Stimulated activated CD4-positive, alpha-beta T cell treated with anti-CD3 and anti-CD28 coated beads, Interleukin-2, amount 100 ng/mL, for 48 hours (primary cell): Measurements from ENCODE around the gene EXOC4.
"Not testable (repeated sequence)": the region's sequence is repeated elsewhere in the genome, so short reads cannot be mapped to it uniquely, and the experiment has no call there.

ENCODE experiments used
- DNase-seq, 2 donors: peaks; one replicate each; pipeline ENCODE4 v3.0.0-alpha.2; 2020

EXOC4 gene

DNA sequence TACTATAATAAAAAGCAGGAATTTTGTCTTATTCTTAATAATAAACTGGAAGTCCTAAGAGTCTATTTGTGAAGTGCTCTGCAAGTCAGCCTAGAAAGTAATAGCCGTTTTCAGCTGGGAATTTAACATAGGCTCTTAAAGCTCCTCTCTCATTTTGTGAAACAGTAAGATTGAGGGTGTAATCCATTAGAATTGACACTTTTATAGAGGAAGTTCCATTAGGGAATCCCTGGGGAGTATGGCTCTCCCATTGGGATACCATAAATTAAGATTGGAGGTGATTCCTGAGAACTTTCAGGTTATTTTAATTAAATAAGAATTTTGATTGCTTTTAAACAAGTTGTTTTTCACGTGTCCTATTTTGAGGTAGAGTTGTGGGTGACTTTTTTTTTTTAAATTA, 68.0 kb downstream of the EXOC4 start:
- DNase-seq: no peak

DNA sequence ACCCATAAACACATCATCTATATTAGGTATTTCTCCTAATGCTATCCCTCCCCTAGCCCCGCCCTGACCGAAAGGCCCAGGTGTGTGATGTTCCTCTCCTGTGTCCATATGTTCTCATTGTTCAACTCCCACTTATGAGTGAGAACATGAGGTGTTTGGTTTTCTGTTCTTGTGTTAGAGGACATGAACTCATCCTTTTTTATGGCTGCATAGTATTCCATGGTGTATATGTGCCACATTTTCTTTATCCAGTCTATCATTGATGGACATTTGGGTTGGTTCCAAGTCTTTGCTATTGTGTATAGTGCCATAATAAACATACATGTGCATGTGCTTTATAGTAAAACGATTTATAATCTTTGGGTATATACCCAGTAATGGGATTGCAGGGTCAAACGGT, 68.5 kb downstream of the EXOC4 start:
- not testable (repeated sequence) for DNase-seq

DNA sequence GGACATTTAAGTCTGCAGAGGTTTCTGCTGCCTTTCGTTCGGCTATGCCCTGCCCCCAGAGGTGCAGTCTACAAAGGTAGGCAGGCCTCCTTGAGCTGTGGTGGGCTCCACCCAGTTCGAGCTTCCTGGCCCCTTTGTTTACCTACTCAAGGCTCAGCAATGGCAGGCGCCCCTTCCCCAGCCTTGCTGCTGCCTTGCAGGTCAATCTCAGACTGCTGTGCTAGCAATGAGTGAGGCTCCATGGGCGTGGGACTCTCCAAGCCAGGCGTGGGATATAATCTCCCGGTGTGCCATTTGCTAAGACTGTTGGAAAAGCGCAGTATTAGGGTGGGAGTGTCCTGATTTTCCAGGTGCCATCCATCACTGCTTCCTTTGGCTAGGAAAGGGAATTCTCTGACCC, 73.9 kb downstream of the EXOC4 start:
- not testable (repeated sequence) for DNase-seq

DNA sequence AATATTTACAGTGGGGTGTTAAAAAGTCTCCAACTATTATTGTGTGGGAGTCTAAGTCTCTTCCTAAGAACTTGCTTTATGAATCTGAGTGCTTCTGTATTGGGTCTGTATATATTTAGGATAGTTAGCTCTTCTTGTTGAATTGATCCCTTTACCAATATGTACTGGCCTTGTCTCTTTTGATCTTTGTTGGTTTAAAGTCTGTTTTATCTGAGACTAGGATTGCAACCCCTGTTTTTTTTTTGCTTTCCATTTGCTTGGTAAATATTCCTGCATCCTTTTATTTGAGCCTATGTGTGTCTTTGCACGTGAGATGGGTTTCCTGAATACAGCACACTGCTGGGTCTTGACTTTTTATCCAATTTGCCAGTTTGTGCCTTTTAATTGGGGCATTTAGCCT, 75.1 kb downstream of the EXOC4 start:
- DNase-seq: not testable (repeated sequence)

DNA sequence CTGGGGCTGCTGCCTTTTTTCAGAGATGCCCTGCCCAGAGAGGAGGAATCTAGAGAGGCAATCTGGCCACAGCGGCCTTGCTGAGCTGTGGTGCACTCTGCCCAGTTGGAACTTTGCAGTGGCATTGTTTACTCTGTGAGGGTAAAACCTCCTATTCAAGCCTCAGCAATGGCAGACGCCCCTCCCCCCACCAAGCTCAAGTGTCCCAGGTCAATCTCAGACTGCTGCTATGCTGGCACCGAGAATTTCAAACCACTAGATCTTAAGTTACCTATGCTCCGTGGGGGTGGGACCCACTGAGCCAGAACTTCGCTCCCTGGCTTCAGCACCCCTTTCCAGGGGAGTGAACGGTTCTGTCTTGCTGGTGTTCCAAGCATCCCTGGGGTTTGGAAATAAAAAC, 77.2 kb downstream of the EXOC4 start:
- no peak for DNase-seq

DNA sequence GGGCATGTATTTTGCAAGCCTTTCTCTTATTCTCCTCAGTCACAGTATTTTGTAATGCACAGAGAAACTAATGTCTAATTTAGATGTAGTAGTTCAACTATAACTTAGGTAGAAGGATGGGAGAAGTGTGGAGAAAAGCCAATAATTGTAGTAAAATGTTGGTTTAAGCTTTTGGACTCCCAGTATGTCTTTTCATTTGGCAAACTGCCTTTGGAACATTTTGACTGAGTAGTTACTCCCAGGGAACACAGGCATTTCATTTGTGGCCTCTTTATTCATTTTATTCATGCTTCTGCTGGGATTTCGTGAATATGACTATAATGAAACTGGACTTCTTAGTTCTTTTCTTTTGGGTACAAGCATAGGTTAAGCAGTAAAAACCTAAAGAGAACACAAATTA, 79.0 kb downstream of the EXOC4 start:
- no peak for DNase-seq

DNA sequence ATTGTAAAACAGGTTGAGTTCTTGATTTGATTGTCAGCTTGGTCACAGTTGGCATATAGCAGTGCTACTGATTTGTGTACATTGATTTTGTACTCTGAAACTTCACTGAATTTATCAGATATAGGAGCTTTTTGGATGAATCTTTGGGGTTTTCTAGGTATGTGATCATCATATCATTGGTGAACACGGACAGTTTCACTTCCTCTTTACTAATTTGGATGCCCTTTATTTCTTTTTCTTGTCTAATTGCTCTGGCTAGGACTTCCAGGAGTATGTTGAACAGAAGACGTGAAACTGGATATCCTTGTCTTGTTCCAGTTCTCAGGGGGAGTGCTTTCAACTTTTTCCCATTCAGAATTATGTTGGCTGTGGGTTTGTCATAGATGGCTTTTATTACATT, 86.9 kb downstream of the EXOC4 start:
- no peak for DNase-seq

DNA sequence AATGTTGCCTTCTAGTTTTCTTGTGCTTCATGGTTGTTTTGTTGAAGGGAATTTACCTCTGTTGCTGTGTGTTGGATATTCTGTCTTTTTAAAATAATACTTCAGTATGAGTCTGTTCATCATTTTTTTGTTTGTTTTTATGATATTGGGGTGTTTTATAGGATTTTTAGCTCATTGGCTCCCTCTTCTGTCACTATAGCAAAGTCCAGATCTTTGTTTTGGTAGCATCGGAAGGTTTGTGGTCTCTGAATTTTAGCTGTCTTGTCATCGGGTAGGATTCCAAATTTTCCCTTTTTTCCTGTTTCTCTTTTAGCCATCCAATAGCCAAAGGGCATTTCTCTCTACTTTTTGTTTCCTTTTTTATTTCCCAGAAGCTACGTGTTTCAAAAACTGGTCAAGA, 91.4 kb downstream of the EXOC4 start:
- DNase-seq: no peak

DNA sequence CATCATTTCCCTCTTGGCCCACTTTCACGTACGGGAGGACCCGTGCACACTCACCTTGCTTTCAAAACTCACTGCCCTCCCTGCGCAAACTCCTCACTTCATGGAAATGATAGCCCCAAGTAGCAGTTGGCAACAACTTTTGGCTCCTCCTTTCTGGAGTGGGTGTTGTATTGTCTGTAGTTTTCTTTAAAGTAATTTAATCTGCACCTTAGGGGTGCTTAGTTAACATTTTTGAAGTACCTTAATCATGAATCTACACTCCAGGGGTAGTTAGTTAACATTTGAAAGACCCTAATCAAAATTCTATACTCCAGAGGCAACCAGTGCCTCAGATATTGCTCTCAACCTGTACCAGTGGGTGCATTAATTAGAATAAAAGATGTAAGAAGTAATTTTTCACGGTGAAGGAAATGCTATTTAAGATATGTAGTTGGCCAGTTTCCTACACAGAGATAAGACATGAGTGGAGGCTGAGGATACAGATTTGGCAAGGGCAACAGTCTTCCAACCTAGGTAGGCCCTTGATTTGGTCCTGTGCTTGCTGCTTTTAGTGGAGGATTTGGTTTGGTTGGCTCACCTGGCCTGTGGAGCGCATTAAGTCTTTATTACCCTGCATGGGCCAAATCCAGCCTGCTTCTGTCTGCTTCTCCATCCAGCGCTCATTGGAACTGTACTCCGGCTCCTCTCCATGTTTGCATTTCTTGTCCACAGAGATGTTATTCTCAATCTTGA, 93.0 kb downstream of the EXOC4 start:
- no peak for DNase-seq

DNA sequence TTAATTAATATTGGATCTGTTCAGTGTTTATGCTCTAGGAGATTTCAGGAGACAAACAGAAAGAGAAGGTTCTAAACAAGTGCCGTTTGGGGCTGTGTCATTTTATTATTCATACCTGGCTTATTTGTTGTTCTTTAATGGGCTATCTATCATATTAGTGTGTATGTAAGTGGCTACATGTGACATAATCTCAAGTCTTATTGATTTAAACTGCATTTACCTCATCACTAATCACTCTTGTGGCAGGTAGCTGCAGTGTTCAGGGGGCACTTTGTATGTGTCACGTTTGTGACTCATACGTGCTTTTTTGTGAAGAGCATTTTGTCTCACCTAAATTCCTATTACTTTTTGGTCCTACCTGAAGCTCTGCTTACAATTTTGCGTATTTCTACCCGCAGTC, 95.4 kb downstream of the EXOC4 start:
- DNase-seq: no peak

DNA sequence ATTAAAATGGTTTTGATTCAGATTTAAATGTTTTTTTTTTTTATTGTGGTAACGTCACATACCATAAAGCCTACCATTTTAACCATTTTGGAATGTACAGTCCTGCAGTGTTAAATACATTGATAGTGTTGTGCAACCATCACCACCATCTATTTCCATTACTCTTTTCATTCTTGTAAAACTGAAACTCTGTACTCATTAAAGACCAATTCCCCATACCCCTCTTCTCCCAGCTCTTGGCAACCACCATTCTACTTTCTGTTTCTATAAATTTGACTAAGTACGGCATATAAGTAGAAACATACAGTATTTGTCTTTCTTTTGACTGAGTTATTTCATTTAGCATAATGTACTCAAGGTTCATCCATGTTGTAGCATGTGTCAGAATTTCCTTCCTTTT, 96.2 kb downstream of the EXOC4 start:
- DNase-seq: no peak

DNA sequence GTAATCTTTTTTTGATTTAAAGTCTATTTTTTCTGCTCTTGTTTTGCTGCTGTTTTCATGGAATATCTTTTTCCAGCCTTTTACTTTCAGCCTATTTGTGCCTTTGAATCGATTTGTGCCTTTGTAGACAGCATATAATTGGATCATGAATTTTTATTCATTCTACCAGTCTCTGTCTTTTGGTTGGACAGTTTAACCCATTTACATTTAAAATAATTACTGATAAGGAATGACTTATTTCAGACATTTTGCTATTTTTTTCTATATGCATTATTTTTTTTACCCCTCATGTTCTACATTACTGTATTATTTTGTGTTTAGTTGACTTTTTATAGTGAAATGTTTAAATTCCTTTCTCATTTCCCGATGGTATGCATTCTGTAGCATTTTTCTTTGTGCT, 99.6 kb downstream of the EXOC4 start:
- no peak for DNase-seq

DNA sequence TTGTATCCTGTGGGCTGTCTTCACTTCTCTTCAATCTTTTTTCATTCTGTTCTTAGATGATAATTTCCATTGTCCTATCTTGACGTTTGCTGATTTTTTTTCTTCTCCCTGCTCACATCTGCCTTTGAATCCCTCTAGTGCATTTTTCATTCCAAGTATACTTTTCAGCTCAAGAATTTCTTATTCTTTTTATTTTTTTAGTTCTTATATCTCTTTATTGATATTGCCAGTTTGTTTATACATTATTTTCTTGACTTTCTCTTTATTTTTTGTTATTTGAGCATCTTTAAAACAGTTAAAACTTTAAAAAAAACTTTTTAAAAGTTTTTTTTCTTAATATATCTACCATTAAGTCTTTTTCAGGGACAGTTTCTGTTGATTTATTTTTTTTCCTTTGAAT, 100.9 kb downstream of the EXOC4 start:
- DNase-seq: no peak

DNA sequence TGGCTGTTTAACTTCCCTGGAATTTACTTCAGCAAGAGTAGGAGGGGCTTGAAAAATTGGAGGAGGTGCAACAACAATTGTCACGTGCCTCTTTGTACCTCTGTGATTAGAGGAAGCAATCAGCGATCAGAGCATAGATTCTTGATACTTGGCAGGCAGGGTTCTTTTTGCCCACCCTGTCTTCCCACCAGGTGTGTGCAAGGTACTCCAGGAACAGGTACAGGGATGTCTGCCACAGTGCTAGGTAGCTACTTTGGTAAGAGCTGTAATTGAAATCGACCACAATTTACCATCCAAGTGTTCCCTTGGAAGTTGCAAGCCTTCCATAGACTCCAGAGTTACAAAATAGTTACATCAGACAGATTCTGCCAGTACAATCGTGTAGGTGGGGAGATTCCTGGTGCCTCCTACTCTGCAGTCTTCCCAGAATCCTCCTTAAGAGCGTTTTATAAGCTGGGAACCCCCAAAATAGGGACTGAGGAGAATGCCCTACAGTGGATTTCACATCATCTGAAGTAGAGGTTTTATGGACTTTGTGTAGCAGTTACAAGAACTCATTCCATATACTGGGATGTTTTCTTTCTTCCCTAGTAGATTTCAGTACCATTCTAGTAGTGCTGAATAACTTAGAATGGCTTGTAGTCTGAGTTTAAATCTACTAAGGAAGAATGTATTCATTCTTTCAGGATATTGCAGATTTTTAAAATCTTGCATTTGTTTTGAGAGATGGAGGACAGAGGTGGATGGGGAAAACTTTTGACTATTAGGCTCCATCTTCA, 101.9 kb downstream of the EXOC4 start:
- DNase-seq: no peak

DNA sequence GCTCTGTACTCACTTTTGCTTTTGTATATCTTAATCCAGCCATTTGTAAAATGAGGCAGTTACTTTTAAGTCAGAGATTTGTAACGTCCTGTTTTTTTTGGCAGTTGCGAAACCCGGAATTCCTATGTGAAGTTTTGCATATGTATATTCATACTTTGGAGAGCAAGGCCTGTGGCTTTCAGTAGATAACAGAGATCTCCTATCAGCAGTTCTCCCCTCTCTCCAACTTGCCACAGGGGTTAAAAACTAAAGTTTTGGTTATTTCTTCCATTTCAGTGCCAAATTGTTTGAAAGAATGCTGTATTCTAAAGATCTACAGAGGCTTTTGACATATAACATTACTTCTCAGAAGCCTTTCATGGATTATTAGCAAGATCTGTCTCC, 102.4 kb downstream of the EXOC4 start:
- DNase-seq: no peak

DNA sequence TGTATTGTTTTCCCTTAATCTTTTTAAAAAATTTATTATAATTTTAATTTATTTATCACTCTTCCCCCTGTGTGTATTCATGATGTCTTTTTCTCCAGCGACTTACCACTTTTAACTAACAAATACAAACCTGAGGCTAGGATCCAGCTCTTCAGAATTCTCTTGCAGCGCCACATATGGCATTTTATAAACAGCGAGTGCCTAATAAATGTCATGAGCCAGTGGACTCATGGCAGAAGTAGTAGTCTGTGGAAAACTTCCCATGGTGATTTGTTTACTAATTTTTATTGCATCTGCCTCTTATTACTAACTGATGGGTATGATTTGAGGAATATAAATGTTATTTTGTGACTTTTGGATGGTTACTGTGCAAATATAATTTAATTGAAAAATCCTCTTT, 102.9 kb downstream of the EXOC4 start:
- no peak for DNase-seq

DNA sequence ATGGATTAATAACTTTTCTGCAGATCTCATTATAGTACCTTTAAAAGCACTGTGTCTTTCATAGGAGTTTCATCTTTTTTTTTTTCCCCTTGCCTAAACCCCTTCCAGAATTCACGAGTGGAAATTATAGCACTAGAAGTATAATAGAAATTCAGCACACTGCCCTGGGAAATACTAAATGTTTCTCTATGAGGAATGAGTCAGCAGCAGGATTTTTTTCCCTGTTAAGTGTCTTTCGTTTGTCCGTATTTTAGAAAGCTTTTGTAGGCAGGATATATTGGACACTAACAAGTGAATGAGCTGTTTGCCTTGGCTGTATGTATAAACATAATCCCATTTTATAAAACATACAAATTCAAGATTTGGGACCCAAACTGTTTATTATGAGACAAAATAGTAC, 105.8 kb downstream of the EXOC4 start:
- no peak for DNase-seq

DNA sequence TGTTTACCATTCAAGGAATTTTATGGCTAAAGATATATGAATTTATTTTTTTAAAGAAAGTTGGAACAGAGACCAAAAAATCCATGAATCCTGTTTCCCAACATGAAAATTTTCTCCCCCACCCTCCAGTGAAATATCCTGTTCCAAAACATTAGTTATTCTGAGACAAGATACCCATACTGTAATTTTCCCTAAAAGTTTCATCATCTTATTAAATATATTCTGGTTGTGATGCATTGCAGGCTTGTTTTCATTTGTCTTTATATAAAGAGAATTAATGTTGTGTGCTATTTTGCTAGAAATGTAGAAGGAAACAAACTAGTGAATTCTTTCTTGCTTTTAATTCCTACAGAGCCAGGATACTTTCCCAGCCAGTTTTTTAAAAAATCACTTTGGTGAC, 106.6 kb downstream of the EXOC4 start:
- DNase-seq: no peak

DNA sequence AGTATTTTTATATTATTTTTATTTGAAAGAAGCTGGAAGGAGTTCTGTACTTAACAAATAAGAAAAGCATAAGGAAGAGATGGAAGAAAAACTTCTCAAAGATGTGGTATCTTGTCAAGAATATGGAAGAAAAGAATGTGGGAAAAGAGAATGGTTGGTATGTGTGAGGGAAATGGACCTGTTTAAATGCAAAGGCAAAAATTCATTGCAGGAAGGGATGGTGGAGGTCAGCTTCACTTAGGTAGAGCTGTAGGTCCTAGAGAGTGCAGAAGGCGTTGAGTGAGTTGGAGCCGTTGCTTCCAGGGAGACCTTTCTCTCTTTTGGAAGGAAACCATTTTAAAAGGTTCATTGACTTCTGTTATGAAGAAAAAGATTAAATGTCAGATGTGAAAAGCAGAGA, 107.3 kb downstream of the EXOC4 start:
- no peak for DNase-seq

DNA sequence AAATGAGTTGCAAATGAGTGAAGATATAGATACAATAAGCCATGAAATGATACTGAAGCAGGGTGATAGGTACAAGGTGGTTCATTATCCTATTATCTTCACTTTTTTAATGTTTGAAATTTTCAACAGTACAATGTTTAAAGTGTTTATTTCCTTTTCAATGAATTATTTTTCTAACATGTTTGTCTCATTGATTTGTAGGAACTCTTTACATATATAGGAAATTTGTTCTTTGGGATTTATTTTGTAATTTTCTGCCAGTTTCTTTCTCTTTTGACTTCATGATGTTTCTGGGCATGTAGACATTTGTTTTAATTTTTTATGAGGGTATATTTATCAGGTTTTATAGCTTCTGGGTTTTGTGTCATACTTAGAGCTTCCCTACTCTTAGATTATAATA, 108.9 kb downstream of the EXOC4 start:
- no peak for DNase-seq

DNA sequence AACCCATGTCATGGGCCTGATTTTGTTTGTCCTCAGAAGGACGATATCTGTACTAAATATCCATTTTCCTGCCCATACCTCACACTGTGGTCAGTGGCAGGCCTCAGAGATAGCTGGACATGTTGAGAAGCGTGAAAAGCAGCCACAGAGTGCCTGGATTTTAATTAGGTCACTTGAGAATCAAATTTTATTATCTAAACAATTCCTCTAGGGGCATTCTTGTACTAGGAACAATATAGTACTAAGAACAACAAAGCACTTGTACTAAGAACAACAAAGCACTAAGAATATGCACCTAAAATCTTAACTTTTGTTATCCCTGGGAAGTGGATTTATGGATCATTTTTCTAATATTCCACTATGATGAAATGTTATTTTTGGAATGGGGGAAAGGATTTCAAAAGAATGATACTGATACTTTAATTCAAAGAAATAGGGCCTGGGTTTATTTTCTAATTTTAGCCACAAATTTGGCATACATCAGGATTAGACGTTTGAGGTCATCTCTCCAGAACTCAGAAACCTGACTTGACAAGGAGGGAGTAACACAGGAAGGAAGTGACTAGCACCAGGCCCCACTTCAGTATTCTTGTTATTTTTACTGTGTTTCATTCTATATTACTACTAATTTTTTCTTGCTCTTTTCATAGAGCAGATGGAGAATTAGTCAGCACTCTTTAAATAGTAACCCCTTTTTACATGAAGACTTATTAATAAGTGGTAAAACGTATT, 112.2 kb downstream of the EXOC4 start:
- DNase-seq: no peak

DNA sequence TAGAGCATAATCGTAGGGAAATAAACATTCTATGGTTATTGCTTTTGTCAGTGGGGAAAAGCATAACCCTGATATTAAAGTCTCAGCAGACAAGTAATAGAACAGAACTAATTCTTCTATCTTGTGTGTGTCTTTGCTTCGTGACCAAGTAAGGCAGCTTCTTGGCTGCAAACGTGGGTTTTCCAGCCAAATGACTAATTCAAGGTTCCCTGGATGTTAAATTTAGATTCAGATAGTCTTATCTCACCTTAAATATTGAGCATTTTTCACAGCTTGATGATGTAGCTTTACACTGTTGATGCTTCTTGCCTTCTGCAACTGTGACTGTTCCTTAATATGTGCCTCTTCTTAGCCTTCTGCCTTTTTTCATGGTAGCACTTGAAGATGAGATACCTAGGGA, 113.0 kb downstream of the EXOC4 start:
- DNase-seq: no peak

DNA sequence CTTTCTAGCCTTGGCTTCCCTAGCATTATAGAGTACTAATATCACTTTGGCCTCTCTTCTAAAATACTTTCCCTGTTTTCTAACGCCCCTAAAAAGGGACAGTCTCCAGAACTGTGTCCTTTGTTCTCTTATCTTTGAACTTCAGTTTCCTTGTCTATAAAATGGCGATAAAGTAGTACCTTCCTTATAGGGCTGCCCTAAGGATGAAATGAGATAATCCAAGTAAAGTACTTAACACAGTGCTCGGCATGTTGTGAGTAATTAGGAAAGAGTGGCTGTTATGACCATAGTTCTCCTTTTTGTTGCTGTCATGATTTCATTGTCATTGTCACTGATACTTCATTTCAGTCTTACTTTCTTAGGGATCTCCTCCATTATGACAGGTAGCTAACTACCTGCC, 114.7 kb downstream of the EXOC4 start:
- no peak for DNase-seq

DNA sequence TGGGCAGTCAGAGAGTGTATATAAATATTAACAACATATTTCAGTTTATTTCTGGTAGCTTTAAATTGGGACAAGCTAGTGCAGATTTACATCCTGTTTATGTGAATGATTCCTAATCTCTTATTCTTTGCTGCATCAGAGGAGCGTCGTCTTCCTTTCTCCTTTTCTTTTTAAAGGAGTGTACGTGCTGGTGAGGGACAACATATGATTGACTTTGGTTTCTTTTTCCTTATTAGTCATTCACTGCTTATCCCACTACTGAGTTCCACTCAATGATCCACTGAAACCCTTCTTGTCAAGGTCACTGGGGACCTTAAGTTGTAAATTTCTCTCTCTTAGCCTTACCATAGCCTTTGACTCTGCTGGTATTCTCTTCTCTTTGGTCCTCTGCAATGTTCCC, 116.3 kb downstream of the EXOC4 start:
- no peak for DNase-seq
